Activated T-cell treated with anti-CD3 and anti-CD28 coated beads for 48 hours (primary cell): Measurements from ENCODE around the gene CHST3.
"Not testable (repeated sequence)": the region's sequence is repeated elsewhere in the genome, so short reads cannot be mapped to it uniquely, and the experiment has no call there.

Experiments
- DNase-seq: peaks from one replicate; pipeline ENCODE4 v3.0.0-alpha.2; 2020; ENCODE audit warnings: low read depth

CHST3 gene

DNA sequence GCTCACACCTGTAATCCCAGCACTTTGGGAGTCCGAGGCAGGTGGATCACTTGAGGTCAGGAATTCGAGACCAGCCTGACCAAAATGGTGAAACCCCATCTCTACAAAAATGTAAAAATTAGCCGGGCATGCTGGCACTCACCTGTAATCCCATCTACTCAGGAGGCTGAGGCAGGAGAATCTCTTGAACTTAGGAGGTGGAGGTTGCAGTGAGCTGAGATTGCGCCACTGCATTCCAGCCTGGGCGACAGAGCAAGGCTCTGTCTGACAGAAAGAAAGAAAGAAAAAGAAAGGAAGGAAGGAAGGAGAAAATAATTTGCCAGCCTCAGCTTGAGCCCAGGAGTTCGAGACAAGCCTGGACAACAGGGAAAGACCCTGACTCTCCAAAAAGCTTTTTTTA, 24.7 kb downstream of the CHST3 start:
- DNase-seq: not testable (repeated sequence)

DNA sequence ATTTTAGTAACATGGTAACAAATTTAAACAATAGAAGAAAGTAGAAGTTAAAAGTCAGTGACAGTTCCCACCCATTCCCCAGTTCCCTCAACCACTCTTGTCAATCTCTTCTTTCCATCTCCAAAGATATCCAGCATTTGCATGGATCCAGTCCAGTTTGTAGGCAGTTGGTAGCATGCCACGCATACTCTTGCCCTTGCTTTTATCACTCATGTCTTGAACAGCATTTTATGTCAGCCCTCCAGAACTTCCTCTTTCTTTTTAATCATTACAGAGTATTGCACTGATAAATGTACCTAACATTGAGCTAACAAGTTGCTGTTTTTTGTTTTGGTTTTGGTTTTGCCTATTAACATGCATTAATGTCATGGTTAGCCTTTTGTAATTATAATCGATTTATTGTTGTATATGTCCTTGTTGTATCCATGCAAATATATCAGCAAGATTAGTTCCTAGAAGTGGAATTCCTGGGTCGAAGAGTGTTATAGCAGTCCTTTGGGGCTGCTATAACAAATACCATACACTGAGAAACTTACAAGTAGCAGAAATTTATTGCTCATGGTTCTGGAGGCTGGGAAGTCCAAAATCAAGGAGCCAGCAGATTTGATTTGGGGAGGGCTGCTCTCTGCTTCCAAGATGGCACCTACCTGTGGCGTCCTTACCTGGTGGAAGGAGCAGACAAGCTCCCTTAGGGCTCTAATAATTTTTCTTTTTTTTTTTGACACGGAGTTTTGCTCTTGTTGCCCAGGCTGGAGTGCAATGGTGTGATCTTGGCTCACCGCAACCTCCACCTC, 25.7 kb downstream of the CHST3 start:
- no peak for DNase-seq

DNA sequence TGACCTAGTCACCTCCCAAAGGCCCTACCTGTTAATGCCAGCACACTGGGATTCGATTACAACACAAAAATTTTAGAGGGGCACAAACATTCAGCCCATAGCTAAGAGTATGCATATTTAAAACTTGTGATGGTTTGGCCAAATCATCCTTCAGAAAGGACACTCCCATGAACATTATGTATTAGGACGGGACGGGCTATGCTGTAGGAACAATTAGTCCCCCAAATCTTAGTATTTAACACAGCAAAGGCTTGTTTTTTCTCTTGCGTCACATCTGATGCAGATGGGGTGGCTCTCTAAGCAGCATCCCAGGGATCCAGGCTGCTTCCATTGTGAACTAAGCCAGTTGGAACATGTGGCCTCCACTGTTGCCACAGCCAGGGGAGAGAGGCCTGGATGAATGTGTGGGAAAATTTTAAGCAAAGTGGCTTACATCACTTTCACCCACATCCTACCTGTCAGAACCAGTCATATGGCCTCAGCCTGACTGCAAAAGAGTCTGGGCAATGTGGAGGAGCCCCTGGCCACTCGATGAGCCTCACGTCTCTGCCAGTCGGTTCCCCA, 26.6 kb downstream of the CHST3 start:
- DNase-seq: no peak

GRCh38 chr10:71995449-71995848, 31.3 kb downstream of the CHST3 start:
- no peak for DNase-seq

- DNase-seq: no peak
Measured at GRCh38 chr10:71995887-71996575, 31.8 kb downstream of the CHST3 start.

DNA sequence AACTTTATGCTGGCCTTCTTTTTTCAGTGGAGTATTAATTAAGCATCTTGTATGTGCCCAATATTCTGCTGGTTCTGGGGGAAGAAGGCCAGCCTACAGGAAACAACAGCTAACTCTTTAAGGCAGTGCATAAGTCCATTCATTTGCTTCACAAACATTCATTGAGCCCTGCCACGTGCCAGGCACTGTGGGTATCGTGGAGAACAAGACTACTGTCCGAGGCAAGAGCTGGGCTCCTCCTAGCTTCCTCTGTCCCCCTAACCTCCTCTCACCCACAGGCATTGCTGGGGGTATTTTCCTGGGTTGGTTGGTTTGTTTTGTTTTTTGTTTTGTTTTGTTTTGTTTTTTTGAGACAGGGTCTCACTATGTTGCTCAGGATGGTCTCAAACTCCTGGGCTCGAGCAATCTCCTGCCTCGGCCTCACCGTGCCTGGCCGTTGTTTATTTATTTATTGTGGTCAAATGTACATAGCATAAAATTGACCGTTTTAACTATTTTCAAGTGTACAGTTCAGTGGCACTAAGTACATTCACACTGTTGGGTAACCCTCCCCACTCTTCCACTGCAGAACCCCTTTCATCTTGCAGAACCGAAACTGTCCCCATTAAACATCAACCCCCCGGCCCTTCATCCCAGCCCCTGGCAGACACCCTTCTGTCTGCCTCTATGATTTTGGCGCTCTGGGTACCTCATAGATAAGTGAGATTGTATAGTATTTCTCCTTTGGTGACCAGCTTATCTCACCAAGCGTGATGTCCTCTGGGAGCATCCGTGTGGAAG, 32.6 kb downstream of the CHST3 start:
- no peak for DNase-seq

DNA sequence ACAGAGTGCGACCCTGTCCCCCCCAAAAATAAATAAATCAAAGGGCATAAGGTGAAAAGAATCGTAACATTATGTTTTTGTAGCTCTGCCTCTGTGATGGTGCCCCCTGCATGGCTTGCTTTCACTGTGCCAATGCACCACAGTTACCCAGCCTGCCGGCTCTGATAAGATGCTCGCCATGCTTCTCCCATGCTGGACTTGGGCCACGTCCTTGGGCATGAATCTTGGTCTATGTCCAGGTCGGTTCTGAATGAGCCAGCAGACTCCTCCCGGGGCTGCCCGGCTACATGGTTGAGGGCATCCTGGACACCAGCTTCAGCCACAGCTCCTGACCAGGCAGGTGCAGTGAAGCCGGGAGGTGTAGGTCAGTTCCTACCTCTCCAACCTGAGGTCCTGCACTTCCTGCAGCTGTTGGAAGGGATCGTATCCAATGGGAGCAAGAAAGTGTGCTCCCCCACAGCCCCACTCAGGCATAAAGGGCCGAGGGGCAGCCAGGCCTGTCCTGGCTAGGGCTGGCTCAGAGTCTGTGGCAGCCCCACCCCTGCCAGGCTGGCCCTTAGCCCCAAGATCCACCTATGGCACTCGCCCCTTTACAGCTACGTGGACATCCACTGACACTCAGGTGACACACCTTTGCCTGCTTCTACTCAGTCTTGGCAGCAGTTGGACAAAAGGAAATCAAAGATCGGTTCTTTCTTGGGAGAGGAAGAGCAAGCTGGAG, 34.1 kb downstream of the CHST3 start:
- DNase-seq: no peak

DNA sequence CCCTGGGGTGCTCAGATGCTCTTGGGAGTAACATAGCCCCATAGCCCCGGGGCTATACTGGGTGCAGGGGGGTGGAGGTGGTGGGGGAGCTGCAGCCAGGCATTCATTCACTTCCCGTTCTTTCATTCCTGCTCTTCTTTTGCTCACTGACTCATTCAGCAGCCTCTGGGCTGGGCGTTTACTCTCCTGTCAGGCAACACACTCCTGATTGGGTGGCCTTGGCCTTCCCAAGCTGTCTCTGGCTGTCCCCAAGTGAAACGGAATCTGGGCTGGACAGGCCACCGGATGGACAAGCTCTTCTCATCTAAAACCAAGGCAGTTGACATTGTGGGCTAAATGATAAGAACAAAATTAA, 34.6 kb downstream of the CHST3 start:
- no peak for DNase-seq

- DNase-seq: no peak
Measured at GRCh38 chr10:71999360-72000072, 35.3 kb downstream of the CHST3 start.

- no peak for DNase-seq
Measured at GRCh38 chr10:72000073-72001032, 36.2 kb downstream of the CHST3 start.

DNA sequence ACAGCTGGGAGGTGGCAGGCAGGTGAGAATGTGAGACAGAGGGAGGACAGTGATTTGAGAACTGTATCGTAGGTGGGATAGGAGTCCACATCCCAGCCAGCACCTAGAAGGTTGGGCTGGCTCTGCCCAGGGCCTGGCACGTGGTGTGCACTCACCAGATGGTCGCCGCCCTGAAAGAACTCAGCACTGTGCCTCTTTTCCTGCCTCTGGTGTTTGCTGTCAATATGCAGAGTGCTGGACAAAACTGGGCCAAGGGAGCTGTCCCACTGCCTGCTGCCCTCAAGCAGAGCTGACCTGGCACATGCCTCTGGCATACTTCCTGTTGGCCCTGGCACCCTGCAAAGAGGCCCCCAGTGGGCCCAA, 36.8 kb downstream of the CHST3 start:
- no peak for DNase-seq

GRCh38 chr10:72002354-72003295, 38.4 kb downstream of the CHST3 start:
- no peak for DNase-seq

DNA sequence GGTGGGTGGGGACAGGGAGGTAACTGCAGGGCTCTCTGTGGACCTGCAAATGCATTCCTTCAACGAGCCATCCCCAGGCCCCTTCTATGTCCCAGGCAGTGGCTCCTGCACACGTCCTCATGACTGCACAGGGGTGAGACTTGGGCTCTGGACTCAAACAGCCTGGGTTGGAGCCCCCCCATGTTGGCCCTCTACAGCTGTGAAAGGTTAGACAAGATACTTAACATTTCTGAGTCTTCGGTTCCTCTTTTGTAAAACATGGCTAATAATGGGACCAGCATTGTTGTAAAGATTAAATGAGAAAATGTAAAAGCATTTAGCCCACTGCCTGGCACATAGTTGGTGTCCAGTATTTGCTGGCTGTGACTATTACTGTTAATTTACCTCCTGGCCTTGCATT, 41.8 kb downstream of the CHST3 start:
- no peak for DNase-seq

- no peak for DNase-seq
Measured at GRCh38 chr10:72007246-72007892, 43.2 kb downstream of the CHST3 start.

DNA sequence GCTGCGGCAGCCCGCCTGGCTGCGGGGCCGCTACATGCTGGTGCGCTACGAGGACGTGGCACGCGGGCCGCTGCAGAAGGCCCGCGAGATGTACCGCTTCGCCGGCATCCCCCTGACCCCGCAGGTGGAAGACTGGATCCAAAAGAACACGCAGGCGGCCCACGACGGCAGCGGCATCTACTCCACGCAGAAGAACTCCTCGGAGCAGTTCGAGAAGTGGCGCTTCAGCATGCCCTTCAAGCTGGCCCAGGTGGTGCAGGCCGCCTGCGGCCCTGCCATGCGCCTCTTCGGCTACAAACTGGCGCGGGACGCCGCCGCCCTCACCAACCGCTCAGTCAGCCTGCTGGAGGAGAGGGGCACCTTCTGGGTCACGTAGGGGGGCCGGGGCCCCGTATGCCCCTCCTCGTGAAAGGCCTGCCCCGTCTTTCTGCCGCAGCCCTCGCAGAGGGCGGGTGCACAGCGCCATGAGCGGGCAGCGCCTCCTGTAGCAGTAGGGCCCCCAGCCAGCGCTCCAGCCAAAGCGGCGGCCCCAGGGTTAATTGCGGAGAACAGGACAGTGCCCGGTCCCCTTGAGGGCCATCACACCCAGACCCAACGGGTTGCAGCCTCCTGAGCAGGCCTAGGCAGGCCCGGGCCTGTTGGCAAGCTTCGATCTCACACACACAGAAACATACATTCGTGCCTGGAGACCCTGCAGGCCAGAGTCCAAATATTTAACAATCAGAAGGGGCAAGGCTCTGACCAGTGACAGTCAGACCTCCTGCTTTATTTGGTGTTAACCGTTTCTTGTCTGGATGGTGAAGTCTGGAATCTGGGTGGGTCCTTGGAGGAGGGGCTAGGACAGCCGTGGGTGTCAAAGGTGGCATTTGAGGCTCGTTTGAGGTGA, 44.1 kb downstream of the CHST3 start:
- DNase-seq: no peak

- DNase-seq: no peak
Measured at GRCh38 chr10:72009051-72009424, 44.8 kb downstream of the CHST3 start.

GRCh38 chr10:72009425-72010081, 45.4 kb downstream of the CHST3 start:
- no peak for DNase-seq
